GM19468 (cell line): ENCODE data around the gene TGFBR3L.
"Not testable (repeated sequence)": the region's sequence is repeated elsewhere in the genome, so short reads cannot be mapped to it uniquely, and the experiment has no call there.

Experiments
- ATAC-seq: cut with Tn5 transposase; IDR thresholded peaks from one replicate; pipeline ENCODE4 v1.9.1; 2021; ENCODE audit warnings: mild to moderate bottlenecking, moderate library complexity, moderate number of reproducible peaks; ENCODE audit not compliant: unreplicated experiment; ENCODE audit errors: extremely low read depth

Gene TGFBR3L

GRCh38 chr19:7944177-7944761 lies 29.6 kb downstream of the TGFBR3L start:
- ATAC-seq, result no peak

GRCh38 chr19:7947939-7948338 lies 33.3 kb downstream of the TGFBR3L start:
- ATAC-seq, result no peak

- ATAC-seq, result no peak
Measured at GRCh38 chr19:7953060-7953459, 38.4 kb downstream of the TGFBR3L start.

GRCh38 chr19:7953576-7953975 lies 38.9 kb downstream of the TGFBR3L start:
- ATAC-seq, result no peak

GRCh38 chr19:7955696-7956095 lies 41.1 kb downstream of the TGFBR3L start:
- no peak for ATAC-seq

- ATAC-seq, result no peak
Measured at GRCh38 chr19:7959211-7959610, 44.6 kb downstream of the TGFBR3L start.

GRCh38 chr19:7961082-7961481 lies 46.5 kb downstream of the TGFBR3L start:
- not testable (repeated sequence) for ATAC-seq

- no peak for ATAC-seq
Measured at GRCh38 chr19:7961920-7962626, 47.4 kb downstream of the TGFBR3L start.

- no peak for ATAC-seq
Measured at GRCh38 chr19:7962644-7963268, 48.1 kb downstream of the TGFBR3L start.

- ATAC-seq, result no peak
Measured at GRCh38 chr19:7963566-7963965, 48.9 kb downstream of the TGFBR3L start.

- ATAC-seq, result no peak
Measured at GRCh38 chr19:7965259-7965841, 50.7 kb downstream of the TGFBR3L start.

GRCh38 chr19:7965921-7966665 lies 51.5 kb downstream of the TGFBR3L start:
- no peak for ATAC-seq

GRCh38 chr19:7968008-7968795 lies 53.6 kb downstream of the TGFBR3L start:
- ATAC-seq, result no peak
